Spinal cord (tissue), 10 donors: ENCODE measurements around the gene P3H1. TPM values are rescaled to one million over a fixed set of nuclear protein-coding genes. Genes with fewer than 3 reads are reported as not detected.
"Not testable (repeated sequence)": the region's sequence is repeated elsewhere in the genome, so short reads cannot be mapped to it uniquely, and the experiment has no call there.

Experiments
- DNase-seq, 6 donors: peaks; one replicate each; pipeline versions ENCODE4 v3.0.0 to v3.0.0-alpha.2; 2013 to 2015; ENCODE audit warnings: low spot score in 6 of 6, low read depth in 4 of 6
- H3K27ac ChIP-seq: one replicate; pipeline ENCODE4 v1.5.1; 2013; ENCODE audit warnings: low read depth, low read length, control low read depth
- H3K27me3 ChIP-seq: one replicate; pipeline ENCODE4 v1.6.1; 2013; ENCODE audit warnings: low read length; ENCODE audit not compliant: control insufficient read depth, insufficient read depth
- H3K36me3 ChIP-seq: one replicate; pipeline ENCODE4 v1.6.1; 2013; ENCODE audit warnings: low read length; ENCODE audit not compliant: control insufficient read depth, insufficient read depth
- H3K4me1 ChIP-seq: one replicate; pipeline ENCODE4 v1.6.1; 2013; ENCODE audit warnings: low read length; ENCODE audit not compliant: control insufficient read depth, insufficient read depth
- H3K4me3 ChIP-seq: one replicate; pipeline ENCODE4 v1.5.1; 2013; ENCODE audit warnings: low read depth, low read length, control low read depth
- H3K9me3 ChIP-seq: one replicate; pipeline ENCODE4 v1.6.1; 2013; ENCODE audit warnings: low read length; ENCODE audit not compliant: control insufficient read depth, insufficient read depth
- WGBS: methylation state at CpG from one replicate; pipeline ENCODE4 v1.1.5; 2013; ENCODE audit warnings: missing lambda C conversion rate; ENCODE audit not compliant: insufficient coverage; 5-methylcytosine and 5-hydroxymethylcytosine counted together
- polyA plus RNA-seq, 2 donors: library from polyadenylated mRNA; unstranded; fragments of 120-200 nt; gene quantifications; one replicate each; pipeline ENCODE4 v1.2.1, GENCODE V29; 2013; ENCODE audit not compliant: insufficient read length in 2 of 2
- total RNA-seq, 2 donors: library from RNA; depleted of rRNA in 1 of 2; stranded (reverse); fragments of 120-200 nt in 1 of 2; fragments of >200 nt in 1 of 2; gene quantifications; one replicate each; pipeline versions ENCODE4 v1.2.3 to v1.2.4, GENCODE V29; 2013 to 2014
- donor health status: healthy.

P3H1 gene
- total and polyA plus RNA-seq, 4 donors: 31.2 to 70.0 (median 40.4) TPM

- 80% methylated on average over 8 of the region's 9 CpGs for WGBS
- H3K9me3 ChIP-seq: no peaks in the 10 kb centered on the region
- peaks cover 54% of the 10 kb centered on the region for H3K36me3 ChIP-seq
- H3K27me3 ChIP-seq: no peaks in the 10 kb centered on the region
- DNase-seq: no peak
- no peak overlapping the region for H3K4me3 ChIP-seq
- H3K4me1 ChIP-seq: peaks cover 14% of the 10 kb centered on the region
- no peak overlapping the region for H3K27ac ChIP-seq
These were observed 7.7 kb downstream of the P3H1 start for GRCh38 chr1:42759114-42759513.

- H3K27me3 ChIP-seq: no peaks in the 10 kb centered on the region
- no peak overlapping the region for H3K27ac ChIP-seq
- H3K36me3 ChIP-seq: peaks cover 59% of the 10 kb centered on the region
- H3K4me1 ChIP-seq: peaks cover 10% of the 10 kb centered on the region
- H3K4me3 ChIP-seq: no peak overlapping the region
- no peak for DNase-seq
- H3K9me3 ChIP-seq: no peaks in the 10 kb centered on the region
- WGBS: 87% methylated on average over 3 of the region's 3 CpGs
These were observed 8.2 kb downstream of the P3H1 start for GRCh38 chr1:42758641-42759040.

- Histone ChIP-seq H3K9me3 (no peaks in the 10 kb centered on the region), H3K4me3 (no peak overlapping the region), H3K27me3 (no peaks in the 10 kb centered on the region), H3K27ac (no peak overlapping the region), H3K36me3 (peaks cover 61% of the 10 kb centered on the region), H3K4me1 (peaks cover 7% of the 10 kb centered on the region)
- no peak for DNase-seq
These were observed 8.9 kb downstream of the P3H1 start for GRCh38 chr1:42757892-42758275.

- peaks cover 60% of the 10 kb centered on the region for H3K36me3 ChIP-seq
- no peaks in the 10 kb centered on the region for H3K27me3 ChIP-seq
- H3K27ac ChIP-seq: no peak overlapping the region
- DNase-seq: peak in 2 of 6 donors; percentile 70 to 85
- peaks cover under 1% of the 10 kb centered on the region for H3K4me1 ChIP-seq
- H3K4me3 ChIP-seq: no peak overlapping the region
- WGBS: 75% methylated on average over 8 of the region's 17 CpGs
- H3K9me3 ChIP-seq: no peaks in the 10 kb centered on the region
These were observed 9.6 kb downstream of the P3H1 start for GRCh38 chr1:42756956-42757891.

GRCh38 chr1:42753070-42753469, 13.8 kb downstream of the P3H1 start:
- H3K27me3 ChIP-seq: no peaks in the 10 kb centered on the region
- no peak overlapping the region for H3K27ac ChIP-seq
- H3K4me1 ChIP-seq: no peaks in the 10 kb centered on the region
- no peak for DNase-seq
- no peak overlapping the region for H3K4me3 ChIP-seq
- peaks cover 68% of the 10 kb centered on the region for H3K36me3 ChIP-seq
- H3K9me3 ChIP-seq: no peaks in the 10 kb centered on the region
- no CpG with 5 or more reads among the region's 1 CpG for WGBS

GRCh38 chr1:42752284-42752683, 14.5 kb downstream of the P3H1 start:
- WGBS: 91% methylated on average over 6 of the region's 6 CpGs
- no peaks in the 10 kb centered on the region for H3K9me3 ChIP-seq

GRCh38 chr1:42751511-42752070, 15.2 kb downstream of the P3H1 start:
- H3K4me1 ChIP-seq, H3K27ac ChIP-seq, DNase-seq, H3K27me3 ChIP-seq, H3K4me3 ChIP-seq, H3K9me3 ChIP-seq: not testable (repeated sequence)
- WGBS: 96% methylated on average over 7 of the region's 8 CpGs
- peaks cover 75% of the 10 kb centered on the region for H3K36me3 ChIP-seq

More at GRCh38 chr1:42752284-42752683, 14.5 kb downstream of the P3H1 start:
- H3K4me1 ChIP-seq: no peaks in the 10 kb centered on the region
- H3K27me3 ChIP-seq: no peaks in the 10 kb centered on the region
- H3K36me3 ChIP-seq: peaks cover 70% of the 10 kb centered on the region
- H3K27ac ChIP-seq: no peak overlapping the region
- H3K4me3 ChIP-seq: no peak overlapping the region
- DNase-seq: no peak

GRCh38 chr1:42750041-42750440, 16.8 kb downstream of the P3H1 start:
- H3K4me1 ChIP-seq: peaks cover 7% of the 10 kb centered on the region

GRCh38 chr1:42748461-42749410, 18.1 kb downstream of the P3H1 start:
- Histone ChIP-seq H3K4me1 (peaks cover 8% of the 10 kb centered on the region), H3K4me3 (no peak overlapping the region), H3K27me3 (no peaks in the 10 kb centered on the region), H3K36me3 (peaks cover 65% of the 10 kb centered on the region), H3K9me3 (no peaks in the 10 kb centered on the region), H3K27ac (no peak overlapping the region)
- no peak for DNase-seq
- WGBS: 96% methylated on average over 13 of the region's 14 CpGs

More at GRCh38 chr1:42750041-42750440, 16.8 kb downstream of the P3H1 start:
- no peak overlapping the region for H3K4me3 ChIP-seq
- no peaks in the 10 kb centered on the region for H3K9me3 ChIP-seq
- WGBS: 100% methylated on average over 9 of the region's 12 CpGs
- H3K36me3 ChIP-seq: peaks cover 75% of the 10 kb centered on the region
- H3K27ac ChIP-seq: no peak overlapping the region
- no peaks in the 10 kb centered on the region for H3K27me3 ChIP-seq
- no peak for DNase-seq
